ENCODE measurements around the gene HEXB.

The HEXB gene

GRCh38 chr5:74761241-74761640, 76.2 kb downstream of the HEXB start:
- DNase-seq = no peak

GRCh38 chr5:74762599-74762998, 77.6 kb downstream of the HEXB start:
- DNase-seq = peak; percentile 91

- no peak for DNase-seq
These were observed 78.5 kb downstream of the HEXB start for GRCh38 chr5:74763504-74763903.

GRCh38 chr5:74765201-74765600, 80.2 kb downstream of the HEXB start:
- no peak for DNase-seq

- no peak for DNase-seq
These were observed 80.9 kb downstream of the HEXB start for GRCh38 chr5:74765929-74766328.

- peak; percentile 36 for DNase-seq
These were observed 81.4 kb downstream of the HEXB start for GRCh38 chr5:74766418-74766848.

- DNase-seq = peak; percentile 94
These were observed 82.0 kb downstream of the HEXB start, which contains the start of the genes GFM2 and NSA2 for GRCh38 chr5:74766849-74767578. GFM2 (minus strand) TSS chr5:74767117; CDS start chr5:74763742, 3,375 bp downstream. NSA2 (plus strand) TSS chr5:74767249; CDS start chr5:74767361, 112 bp downstream.

- DNase-seq = peak; percentile 57
These were observed 82.5 kb downstream of the HEXB start for GRCh38 chr5:74767579-74767913.
